Activated gamma-delta T cell (primary cell): ENCODE results near the gene DAPK2.

Experiments
- DNase-seq: peaks from one replicate; lab custom pipeline; 2025; lab: John Stamatoyannopoulos, UW

Gene DAPK2

DNA sequence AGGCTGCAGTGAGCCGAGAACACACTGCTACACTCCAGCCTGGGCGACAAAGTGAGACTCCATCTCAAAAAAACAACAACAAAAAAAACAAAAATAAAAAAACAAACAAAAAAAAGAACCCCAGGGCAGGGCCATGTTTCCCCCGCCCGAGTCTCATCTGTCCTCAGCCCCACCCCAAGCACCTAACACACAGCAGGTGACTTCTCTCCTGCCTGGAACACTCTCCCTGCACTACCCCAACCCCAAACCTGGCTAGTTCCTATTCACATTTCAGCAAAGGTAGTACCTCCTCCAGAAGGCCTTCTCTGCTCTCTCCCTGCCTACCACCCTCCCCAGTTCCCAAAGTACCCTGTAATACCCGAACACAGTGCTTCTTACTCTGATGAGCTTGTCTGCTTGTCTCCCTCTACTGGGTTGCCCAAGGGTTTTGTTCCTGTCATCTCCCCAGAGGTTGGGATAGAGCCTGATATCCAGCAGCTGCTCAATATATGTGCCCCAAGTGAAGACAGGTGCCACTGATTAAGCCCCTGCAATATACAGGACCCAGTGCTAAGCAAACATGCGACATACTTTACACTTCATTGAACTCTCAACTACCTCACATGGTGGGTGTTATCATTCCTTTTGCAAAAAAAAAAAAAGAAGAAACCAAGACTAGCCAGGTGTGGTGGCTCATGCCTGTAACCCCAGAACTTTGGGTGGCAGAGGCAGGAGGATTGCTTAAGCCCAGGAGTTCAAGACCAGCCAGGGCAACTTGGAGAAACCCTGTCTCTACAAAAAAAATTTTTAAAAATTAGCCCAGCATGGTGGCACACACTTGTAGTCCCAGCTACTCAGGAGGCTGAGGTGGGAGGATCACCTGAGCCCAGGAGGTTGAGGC lies 103.6 kb downstream of the DAPK2 start:
- DNase-seq, result no peak

DNA sequence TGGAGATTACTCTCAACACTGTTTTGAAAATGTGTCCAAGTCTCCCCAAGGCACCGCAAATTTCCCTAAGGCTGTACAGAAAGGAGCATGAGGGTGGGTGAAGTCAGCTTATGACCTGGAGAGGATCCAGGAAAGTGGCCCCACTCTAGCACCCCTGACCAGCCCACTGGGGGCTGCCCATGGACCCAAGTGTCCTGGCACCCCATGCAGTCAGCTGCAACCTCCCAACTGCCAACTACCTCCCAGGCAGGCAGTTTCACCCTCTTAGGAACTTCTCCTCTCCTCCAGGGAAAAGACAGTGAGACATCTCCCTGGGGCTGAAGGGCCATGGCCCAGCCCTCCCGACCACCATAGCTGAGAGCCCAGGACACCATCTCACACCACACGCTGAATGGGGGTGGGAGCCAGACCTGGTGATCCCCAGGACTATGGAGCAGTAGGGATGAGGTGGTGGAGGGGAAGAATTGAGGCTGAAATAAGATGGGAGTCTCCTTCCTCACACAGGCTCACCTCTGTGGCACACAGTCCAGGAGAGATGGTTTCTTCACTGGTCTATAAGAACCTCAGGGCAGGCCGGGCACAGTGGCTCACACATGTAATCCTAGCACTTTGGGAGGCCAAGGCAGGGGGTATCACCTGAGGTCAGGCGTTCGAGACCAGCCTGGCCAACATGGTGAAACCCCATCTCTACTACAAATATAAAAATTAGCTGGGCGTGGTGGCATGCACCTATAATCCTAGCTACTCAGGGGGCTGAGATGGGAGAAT lies 104.4 kb downstream of the DAPK2 start:
- DNase-seq, result no peak

- no peak for DNase-seq
Observed at GRCh38 chr15:63940966-63941620, 105.2 kb downstream of the DAPK2 start.

GRCh38 chr15:63939531-63940130 lies 106.7 kb downstream of the DAPK2 start:
- DNase-seq, result no peak

DNA sequence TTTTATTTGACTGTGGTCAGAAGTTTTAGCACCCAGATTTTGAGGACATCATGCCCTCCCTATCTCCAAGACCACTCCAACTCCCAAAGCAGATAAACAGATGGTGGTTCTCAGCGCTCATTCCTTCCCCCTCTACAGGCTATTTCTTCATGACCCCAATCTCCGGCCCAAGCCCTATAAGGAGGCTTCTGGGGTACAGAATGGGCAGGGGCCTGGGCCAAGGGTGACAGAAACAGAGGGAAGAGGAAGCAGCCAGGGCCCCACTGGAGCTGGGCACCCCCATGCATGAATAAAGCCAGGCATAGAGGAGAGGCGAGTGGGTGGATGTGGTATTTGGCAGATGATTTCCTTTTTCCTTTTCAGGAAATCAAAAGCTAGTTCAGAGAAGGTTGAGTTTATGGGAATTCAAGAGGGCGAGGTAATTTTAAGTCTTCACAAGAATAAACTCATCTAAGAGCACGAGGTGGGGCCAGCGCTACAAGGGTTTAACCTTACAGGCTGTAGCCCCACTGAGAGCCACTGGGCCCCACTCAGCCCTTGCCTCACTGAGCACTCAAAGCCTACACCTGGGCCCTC lies 107.7 kb downstream of the DAPK2 start:
- DNase-seq, result no peak

DNA sequence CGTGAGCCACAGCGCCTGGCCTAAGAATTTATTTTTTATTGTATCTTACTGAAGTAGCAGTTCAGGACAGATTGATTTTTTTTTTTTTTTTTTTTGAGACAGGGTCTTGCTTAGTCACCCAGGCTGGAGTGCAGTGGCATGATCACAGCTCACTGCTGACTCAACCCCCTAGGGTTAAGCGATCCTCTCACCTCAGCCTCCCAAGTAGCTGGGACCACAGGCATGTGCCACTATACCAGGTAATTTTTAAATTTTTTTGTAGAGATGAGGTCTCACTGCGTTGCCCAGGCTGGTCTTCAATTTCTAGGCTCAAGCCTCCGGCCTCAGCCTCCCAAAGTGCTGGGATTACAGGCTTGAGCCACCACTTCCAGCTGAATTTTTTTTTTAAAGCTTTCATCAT lies 112.8 kb downstream of the DAPK2 start:
- no peak for DNase-seq

GRCh38 chr15:63931556-63931955 lies 114.7 kb downstream of the DAPK2 start:
- DNase-seq, result no peak

DNA sequence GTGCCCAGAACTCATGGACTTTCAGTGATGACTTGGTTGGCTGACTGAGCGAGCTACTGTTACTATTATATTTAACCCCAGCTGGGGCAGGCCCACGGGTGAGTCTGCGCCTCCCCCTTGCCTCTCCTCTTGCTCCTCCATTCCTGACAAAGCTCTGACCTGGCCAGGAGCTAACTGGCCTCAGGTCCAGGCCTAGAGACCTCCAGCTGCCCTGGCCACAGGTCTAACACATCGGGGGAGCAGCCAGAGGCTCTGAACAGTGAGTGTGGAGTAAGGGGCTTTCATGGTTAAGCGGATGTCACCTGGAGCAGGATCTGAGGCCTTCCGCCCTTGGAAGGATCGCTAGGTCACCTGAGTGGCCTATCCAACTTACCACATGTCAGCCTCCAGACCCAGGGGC lies 116.3 kb downstream of the DAPK2 start:
- no peak for DNase-seq

DNA sequence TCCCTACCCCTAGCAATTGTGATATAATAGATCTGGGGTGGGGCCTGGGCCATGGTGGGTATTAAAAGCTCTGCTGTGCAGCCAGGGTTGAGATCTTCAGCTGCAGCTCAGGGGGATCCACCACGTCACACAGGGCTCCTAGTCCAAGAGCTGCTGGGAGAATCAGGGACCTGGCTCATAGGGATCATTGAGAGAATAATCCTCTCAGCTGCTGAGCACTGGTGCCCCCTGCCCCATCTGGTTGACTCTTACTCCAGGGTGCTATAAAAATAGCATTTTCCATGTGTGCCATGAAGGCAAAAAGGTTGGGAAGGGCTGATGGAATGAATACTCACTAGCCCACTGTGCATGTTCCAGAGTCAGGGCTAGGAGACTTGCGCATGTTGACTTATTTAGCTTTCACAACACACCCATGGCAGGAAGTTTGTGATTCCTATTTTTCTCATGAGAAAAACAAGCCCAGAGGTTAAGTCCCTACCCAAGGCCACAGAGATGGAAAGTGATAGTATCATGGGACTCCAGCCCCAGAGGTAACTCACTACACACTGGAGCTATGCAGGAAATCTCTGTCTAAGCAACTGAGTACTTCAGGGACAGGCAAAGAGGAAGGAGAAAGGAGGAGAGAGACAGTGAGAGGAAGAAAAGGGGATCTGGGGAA lies 118.0 kb downstream of the DAPK2 start:
- no peak for DNase-seq

GRCh38 chr15:63923993-63924950 lies 122.0 kb downstream of the DAPK2 start:
- no peak for DNase-seq

DNA sequence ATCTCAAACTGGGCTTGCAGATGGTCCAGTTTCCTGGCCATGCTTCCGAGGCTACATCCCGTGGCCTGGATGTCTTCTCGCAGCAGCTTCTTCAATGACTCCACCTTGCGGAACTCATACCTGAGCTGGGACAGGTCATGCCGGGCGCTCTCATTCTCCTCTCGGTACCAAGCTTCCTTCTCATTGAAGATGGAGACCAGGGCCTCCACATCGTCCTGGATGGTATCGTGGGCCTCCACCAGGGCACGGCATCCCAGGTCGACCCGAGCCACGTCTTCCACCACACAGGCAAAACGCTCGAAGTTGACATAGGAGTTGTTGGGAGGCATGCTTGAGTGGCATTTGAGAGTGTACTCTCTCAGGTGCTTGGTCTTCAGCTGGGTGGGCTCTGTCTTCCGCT lies 123.4 kb downstream of the DAPK2 start:
- no peak for DNase-seq

- no peak for DNase-seq
Observed at GRCh38 chr15:63922261-63922904, 123.9 kb downstream of the DAPK2 start.

GRCh38 chr15:63920504-63921175 lies 125.6 kb downstream of the DAPK2 start:
- no peak for DNase-seq

DNA sequence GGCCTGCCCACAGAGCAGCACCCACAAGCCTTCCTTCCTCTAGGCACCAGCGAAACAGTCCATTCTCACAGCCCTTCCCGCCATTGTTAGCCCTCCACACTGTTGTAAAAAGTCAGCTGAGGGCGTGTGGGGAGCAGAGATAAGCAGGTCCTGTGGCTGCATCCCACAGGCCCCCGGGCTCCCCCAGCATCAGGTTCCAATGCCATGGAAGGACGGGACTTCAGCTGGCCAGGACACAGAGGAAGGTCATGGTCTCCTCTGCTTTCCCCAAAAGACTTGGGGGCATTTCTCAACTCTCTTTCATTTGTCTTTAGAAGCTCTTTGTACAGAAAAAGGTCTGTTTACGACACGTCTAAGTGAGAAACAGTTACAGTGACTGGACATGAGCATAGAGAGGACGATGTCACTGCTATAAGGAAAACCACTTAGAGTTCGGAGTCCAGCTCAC lies 127.4 kb downstream of the DAPK2 start:
- no peak for DNase-seq

DNA sequence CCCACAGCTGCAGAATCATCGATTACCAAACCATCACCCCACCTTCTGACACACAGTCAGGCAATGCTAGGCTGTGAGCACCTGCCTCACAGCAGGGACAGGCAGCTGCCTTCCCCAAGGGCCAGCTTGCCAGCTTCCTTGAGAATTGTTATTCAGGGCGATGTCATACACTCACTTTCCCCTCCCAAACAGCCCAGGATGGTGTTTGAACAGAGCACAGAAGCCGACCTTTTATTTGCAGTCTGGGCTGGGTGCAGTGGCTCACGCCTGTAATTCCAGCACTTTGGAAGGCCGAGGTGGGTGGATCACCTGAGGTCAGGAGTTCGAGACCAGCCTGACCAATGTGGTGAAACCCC lies 128.0 kb downstream of the DAPK2 start:
- DNase-seq, result no peak

DNA sequence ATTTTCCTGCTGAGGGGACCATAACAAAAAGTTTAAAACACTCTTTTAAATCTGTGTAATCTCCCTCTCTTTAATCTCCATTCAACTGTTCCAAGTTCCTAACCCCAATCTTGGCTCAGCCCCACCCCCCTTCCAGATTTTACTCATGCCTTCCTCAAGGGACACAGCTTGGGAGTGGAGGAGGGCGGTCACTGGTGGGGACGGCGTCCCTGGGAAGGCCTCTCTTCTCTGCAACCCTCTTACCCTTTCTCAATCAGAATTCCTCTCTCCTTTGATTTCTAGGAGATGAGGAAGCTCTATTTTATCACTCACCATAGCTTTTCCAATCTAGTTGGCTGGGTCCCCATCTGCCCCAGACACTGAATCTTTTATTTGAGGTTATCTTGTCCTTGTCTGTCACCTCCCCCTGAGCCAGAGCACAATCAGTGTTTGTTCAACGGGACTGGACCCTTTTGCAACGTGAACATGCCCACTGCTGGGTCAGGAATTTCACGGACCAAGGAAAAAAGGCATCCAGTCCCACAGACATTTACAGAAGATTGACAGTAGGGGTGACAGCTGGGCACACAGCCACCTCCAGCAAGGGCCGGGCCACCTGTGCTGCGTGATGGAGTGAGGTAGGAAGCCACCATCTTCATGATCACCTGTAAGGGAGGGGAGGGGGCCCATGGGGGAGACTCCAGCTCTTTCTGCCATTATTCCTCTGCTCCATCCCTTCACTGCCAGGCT lies 128.5 kb downstream of the DAPK2 start:
- DNase-seq, result no peak

GRCh38 chr15:63915873-63916771 lies 130.2 kb downstream of the DAPK2 start:
- no peak for DNase-seq
